Endothelial cell (in vitro differentiated cells): ENCODE data around the gene CD3D. TPM values are rescaled to one million over a fixed set of nuclear protein-coding genes. Genes with fewer than 3 reads are reported as not detected.

Experiments
- DNase-seq: peaks from one replicate; pipeline ENCODE4 v3.0.0; 2021; ENCODE audit warnings: low spot score
- H3K27ac Mint-ChIP-seq: one replicate; pipeline ENCODE4 v1.8.0; 2021; ENCODE audit warnings: mixed read lengths, inconsistent platforms; ENCODE audit not compliant: unreplicated experiment
- H3K27me3 Mint-ChIP-seq: one replicate; pipeline ENCODE4 v1.8.0; 2021; ENCODE audit warnings: mild to moderate bottlenecking, moderate library complexity, mixed read lengths, inconsistent platforms; ENCODE audit not compliant: unreplicated experiment
- H3K36me3 Mint-ChIP-seq: one replicate; pipeline ENCODE4 v1.8.0; 2021; ENCODE audit warnings: mild to moderate bottlenecking, low read depth, mixed read lengths, inconsistent platforms; ENCODE audit not compliant: unreplicated experiment
- H3K4me1 Mint-ChIP-seq: one replicate; pipeline ENCODE4 v1.8.0; 2021; ENCODE audit warnings: mild to moderate bottlenecking, mixed read lengths, inconsistent platforms; ENCODE audit not compliant: unreplicated experiment
- H3K4me3 Mint-ChIP-seq: one replicate; pipeline ENCODE4 v1.8.0; 2021; ENCODE audit warnings: mild to moderate bottlenecking, mixed read lengths, inconsistent platforms; ENCODE audit not compliant: unreplicated experiment
- H3K9me3 Mint-ChIP-seq: one replicate; pipeline ENCODE4 v1.8.0; 2021; ENCODE audit warnings: mixed read lengths, inconsistent platforms; ENCODE audit not compliant: unreplicated experiment
- total RNA-seq: library from RNA; stranded (reverse); fragmentation: NEBNext Ultra II Directional; extraction: Animal tissue kit (Norgen Biotek cat#: 25700); gene quantifications from one replicate; pipeline ENCODE4 v1.2.1, GENCODE V29; 2021; ENCODE audit not compliant: unreplicated experiment
- TF ChIP-seq, protein P1 (sequence below): fragments of 200-600 bp; sonication (generic); IDR thresholded peaks from one replicate; pipeline ENCODE4 v1.5.0; 2021; ENCODE audit warnings: antibody characterized with exemption; ENCODE audit not compliant: unreplicated experiment

Gene CD3D
- total RNA-seq, 1 donor from 2014 or later, result not detected

DNA sequence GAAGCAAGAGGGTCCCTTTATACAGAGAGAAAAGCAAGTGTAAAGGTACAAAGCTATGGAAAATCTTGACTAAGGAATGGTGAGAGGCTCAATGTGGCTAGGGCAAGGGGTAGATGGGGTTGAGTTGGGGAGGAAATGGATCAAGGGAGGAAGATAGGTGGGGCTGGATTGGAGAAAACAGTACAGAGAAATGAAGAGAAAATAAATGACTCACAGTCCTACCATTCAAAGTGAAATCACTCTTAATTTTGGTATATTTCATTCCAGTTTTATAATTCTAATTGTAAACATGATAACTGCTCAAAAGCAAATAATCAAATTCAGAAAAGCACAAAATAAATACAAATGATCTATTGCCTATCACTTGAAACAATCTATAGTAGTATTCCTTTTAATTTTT lies 33.5 kb upstream of the CD3D start:
- TF ChIP-seq, protein P1, sequence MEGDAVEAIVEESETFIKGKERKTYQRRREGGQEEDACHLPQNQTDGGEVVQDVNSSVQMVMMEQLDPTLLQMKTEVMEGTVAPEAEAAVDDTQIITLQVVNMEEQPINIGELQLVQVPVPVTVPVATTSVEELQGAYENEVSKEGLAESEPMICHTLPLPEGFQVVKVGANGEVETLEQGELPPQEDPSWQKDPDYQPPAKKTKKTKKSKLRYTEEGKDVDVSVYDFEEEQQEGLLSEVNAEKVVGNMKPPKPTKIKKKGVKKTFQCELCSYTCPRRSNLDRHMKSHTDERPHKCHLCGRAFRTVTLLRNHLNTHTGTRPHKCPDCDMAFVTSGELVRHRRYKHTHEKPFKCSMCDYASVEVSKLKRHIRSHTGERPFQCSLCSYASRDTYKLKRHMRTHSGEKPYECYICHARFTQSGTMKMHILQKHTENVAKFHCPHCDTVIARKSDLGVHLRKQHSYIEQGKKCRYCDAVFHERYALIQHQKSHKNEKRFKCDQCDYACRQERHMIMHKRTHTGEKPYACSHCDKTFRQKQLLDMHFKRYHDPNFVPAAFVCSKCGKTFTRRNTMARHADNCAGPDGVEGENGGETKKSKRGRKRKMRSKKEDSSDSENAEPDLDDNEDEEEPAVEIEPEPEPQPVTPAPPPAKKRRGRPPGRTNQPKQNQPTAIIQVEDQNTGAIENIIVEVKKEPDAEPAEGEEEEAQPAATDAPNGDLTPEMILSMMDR, result no peak
- no peak overlapping the region for H3K4me3 Mint-ChIP-seq
- H3K9me3 Mint-ChIP-seq, result no peaks in the 10 kb centered on the region
- H3K27ac Mint-ChIP-seq, result no peak overlapping the region
- H3K36me3 Mint-ChIP-seq, result peaks cover 33% of the 10 kb centered on the region
- DNase-seq, result no peak
- H3K4me1 Mint-ChIP-seq, result no peaks in the 10 kb centered on the region
- peaks cover 1% of the 10 kb centered on the region for H3K27me3 Mint-ChIP-seq

DNA sequence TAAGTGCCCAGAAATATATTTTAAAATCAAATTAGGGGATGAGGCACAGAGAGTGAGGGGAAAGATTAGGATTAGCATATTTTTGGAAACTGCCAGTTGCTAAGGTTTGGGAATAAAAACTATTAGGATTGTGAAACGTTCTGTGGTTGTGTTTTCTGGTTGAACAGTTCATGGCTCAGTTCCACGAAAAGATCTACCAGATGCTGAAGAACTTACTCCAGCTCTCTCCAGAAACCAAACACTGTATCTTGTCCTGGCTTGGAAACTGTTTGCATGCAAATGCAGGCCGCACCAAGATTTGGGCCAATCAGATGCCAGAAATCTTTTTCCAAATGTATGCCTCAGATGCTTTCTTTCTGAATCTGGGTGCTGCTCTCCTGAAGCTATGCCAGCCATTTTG lies 32.2 kb upstream of the CD3D start:
- peaks cover 37% of the 10 kb centered on the region for H3K36me3 Mint-ChIP-seq
- no peak for DNase-seq
- no peaks in the 10 kb centered on the region for H3K4me1 Mint-ChIP-seq
- TF ChIP-seq, protein P1, result no peak
- no peaks in the 10 kb centered on the region for H3K9me3 Mint-ChIP-seq
- no peak overlapping the region for H3K4me3 Mint-ChIP-seq
- H3K27ac Mint-ChIP-seq, result no peak overlapping the region
- no peaks in the 10 kb centered on the region for H3K27me3 Mint-ChIP-seq

DNA sequence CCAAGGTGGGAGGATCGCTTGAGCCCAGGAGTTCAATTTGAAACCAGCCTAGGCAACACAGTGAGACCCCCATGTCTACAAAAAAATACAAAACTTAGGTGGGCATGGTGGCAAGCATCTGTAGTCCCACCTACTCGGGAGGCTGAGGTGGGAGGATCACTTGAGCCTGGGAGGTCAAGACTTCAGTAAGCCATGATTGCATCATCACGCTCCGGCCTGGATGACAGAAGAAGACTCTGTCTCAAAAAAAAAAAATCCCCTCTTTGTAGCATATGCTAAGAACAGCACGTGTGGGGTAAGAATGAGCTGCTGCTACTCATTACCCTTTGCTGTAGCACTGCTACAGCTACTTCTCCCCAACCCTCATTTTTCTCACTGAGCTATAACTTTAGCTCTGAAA lies 31.4 kb upstream of the CD3D start:
- H3K27me3 Mint-ChIP-seq, result no peaks in the 10 kb centered on the region
- no peak for DNase-seq
- H3K4me1 Mint-ChIP-seq, result no peaks in the 10 kb centered on the region
- no peaks in the 10 kb centered on the region for H3K9me3 Mint-ChIP-seq
- TF ChIP-seq, protein P1, result no peak
- H3K4me3 Mint-ChIP-seq, result peak overlapping the region; percentile 51
- H3K36me3 Mint-ChIP-seq, result peaks cover 42% of the 10 kb centered on the region
- no peak overlapping the region for H3K27ac Mint-ChIP-seq

DNA sequence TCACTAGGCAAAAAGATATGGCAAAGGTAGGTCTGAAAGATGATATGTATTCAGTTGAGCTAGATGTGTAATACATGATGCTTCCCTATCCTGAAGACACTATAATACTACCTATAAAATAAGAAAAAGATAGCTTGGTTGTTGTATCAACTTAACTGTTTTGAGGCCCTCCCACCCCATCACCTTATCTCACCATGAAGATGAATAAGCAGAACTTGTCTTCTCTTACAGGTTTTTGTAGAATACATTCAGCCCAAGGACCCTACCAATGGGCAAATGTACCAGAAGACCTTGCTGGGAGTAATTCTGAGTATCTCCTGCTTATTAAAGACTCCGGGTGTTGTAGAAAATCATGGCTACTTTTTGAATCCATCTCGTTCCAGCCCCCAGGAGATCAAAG lies 30.8 kb upstream of the CD3D start:
- no peak overlapping the region for H3K27ac Mint-ChIP-seq

DNA sequence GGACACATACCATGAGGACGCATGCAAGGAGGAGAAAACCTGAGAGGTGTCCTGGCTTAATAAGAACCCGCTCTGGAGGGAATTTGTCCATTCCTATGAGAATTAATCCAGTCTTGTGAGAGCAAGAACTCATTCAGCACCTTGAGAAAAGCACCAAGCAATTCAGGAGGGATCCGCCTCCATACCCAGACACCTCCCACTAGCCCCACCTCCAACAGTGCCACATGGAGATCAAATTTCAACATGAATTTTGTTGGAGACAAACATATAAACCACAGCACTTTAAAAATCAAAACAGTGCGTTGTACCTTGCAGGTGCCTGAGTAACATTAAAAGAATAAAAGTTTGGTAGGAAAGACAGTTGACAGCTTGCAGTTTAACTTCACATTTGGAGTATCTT lies 28.3 kb upstream of the CD3D start:
- H3K27me3 Mint-ChIP-seq, result no peaks in the 10 kb centered on the region
- H3K27ac Mint-ChIP-seq, result no peak overlapping the region
- H3K4me1 Mint-ChIP-seq, result no peaks in the 10 kb centered on the region
- H3K36me3 Mint-ChIP-seq, result peaks cover 36% of the 10 kb centered on the region
- no peak for DNase-seq
- H3K9me3 Mint-ChIP-seq, result no peaks in the 10 kb centered on the region
- TF ChIP-seq, protein P1, result no peak
- no peak overlapping the region for H3K4me3 Mint-ChIP-seq

More for the DNA sequence above, 30.8 kb upstream of the CD3D start:
- DNase-seq, result no peak
- no peaks in the 10 kb centered on the region for H3K9me3 Mint-ChIP-seq
- no peak overlapping the region for H3K4me3 Mint-ChIP-seq
- H3K27me3 Mint-ChIP-seq, result no peaks in the 10 kb centered on the region
- TF ChIP-seq, protein P1, result no peak
- H3K4me1 Mint-ChIP-seq, result no peaks in the 10 kb centered on the region
- peaks cover 42% of the 10 kb centered on the region for H3K36me3 Mint-ChIP-seq
